CD4-positive, alpha-beta T cell (primary cell): ENCODE results near the gene WDR45. TPM values are rescaled to one million over a fixed set of nuclear protein-coding genes. Genes with fewer than 3 reads are reported as not detected.

Source experiments
- ATAC-seq: fragments of 200-7000 bp; cut with Tn5 transposase; one replicate; pipeline ENCODE4 v1.10.0; 2022; ENCODE audit warnings: mild to moderate bottlenecking; ENCODE audit not compliant: poor library complexity
- CTCF ChIA-PET: fragments of 350-600 bp; sonication (Branson Sonifier 250); formaldehyde crosslinking; loops from one replicate; lab custom pipeline; 2021; ENCODE audit warnings: antibody characterized with exemption, inconsistent platforms; lab: Charles Lee
- POLR2A ChIA-PET: fragments of 350-600 bp; sonication (Branson Sonifier 250); formaldehyde crosslinking; loops from one replicate; lab custom pipeline; 2021; ENCODE audit warnings: antibody characterized with exemption, inconsistent platforms; lab: Charles Lee
- DNase-seq, 14 experiments: peaks; one replicate each; pipeline ENCODE4 v3.0.0-alpha.2; 2013 to 2020; ENCODE audit warnings: mixed read lengths in 2 of 14
- H3K27ac ChIP-seq, 2 donors: one replicate each; pipeline versions ENCODE4 v1.5.1 to v1.7.0; 2013; ENCODE audit warnings: low read length in 2 of 2, low read depth in 1 of 2, mild to moderate bottlenecking in 1 of 2
- H3K27me3 ChIP-seq, 2 experiments: 1 replicate in 1 of 2; 2 replicates in 1 of 2; pipeline versions ENCODE4 v1.6.1 to v1.7.0; 2013; ENCODE audit warnings: low read length in 2 of 2, control low read depth in 1 of 2, mild to moderate bottlenecking in 1 of 2, moderate library complexity in 1 of 2; ENCODE audit not compliant: insufficient read depth in 2 of 2, control insufficient read depth in 1 of 2
- H3K36me3 ChIP-seq: one replicate; pipeline ENCODE4 v1.6.1; 2013; ENCODE audit warnings: low read length, control low read depth; ENCODE audit not compliant: insufficient read depth
- H3K4me1 ChIP-seq: one replicate; pipeline ENCODE4 v1.6.1; 2013; ENCODE audit warnings: low read length, control low read depth; ENCODE audit not compliant: insufficient read depth
- H3K4me3 ChIP-seq: one replicate; pipeline ENCODE4 v1.5.1; 2013; ENCODE audit warnings: mild to moderate bottlenecking, low read length, moderate library complexity
- H3K9me3 ChIP-seq, 2 experiments: 1 replicate in 1 of 2; 2 replicates in 1 of 2; pipeline versions ENCODE4 v1.6.1 to v1.7.0; 2013; ENCODE audit warnings: low read length in 2 of 2, mild to moderate bottlenecking in 2 of 2, control low read depth in 1 of 2, moderate library complexity in 1 of 2; ENCODE audit not compliant: control insufficient read depth in 1 of 2, insufficient read depth in 1 of 2
- H3K27ac Mint-ChIP-seq: one replicate; pipeline ENCODE4 v1.8.0; 2020; ENCODE audit warnings: mixed read lengths
- H3K27me3 Mint-ChIP-seq: one replicate; pipeline ENCODE4 v1.8.0; 2021; ENCODE audit warnings: mixed read lengths
- H3K36me3 Mint-ChIP-seq: one replicate; pipeline ENCODE4 v1.8.0; 2021; ENCODE audit warnings: low read depth, mixed read lengths
- H3K4me1 Mint-ChIP-seq: one replicate; pipeline ENCODE4 v1.8.0; 2021; ENCODE audit warnings: low read depth, mixed read lengths
- H3K4me3 Mint-ChIP-seq: one replicate; pipeline ENCODE4 v1.8.0; 2020; ENCODE audit warnings: mild to moderate bottlenecking, mixed read lengths
- H3K9me3 Mint-ChIP-seq: one replicate; pipeline ENCODE4 v1.8.0; 2020; ENCODE audit warnings: mixed read lengths
- intact Hi-C, 2 experiments: fragments of 100-400 bp; cut with DNase I in 1 of 2; cut with micrococcal nuclease in 1 of 2; formaldehyde crosslinking; loops; one replicate each; pipeline versions ENCODE4 v1.15.1 to v1.9.0; 2023 to 2025; cut with DNase I, micrococcal nuclease
- total RNA-seq, 174 experiments: library from RNA in 2 of 174; stranded (reverse) in 2 of 174; gene quantifications; one replicate each; pipeline ENCODE4 v1.2.3 and lab custom pipeline; 2021 to 2026
- TF ChIP-seq, protein P1 (sequence below): fragments of 200-600 bp; IDR thresholded peaks from one replicate; pipeline ENCODE4 v1.8.0; 2022; ENCODE audit warnings: antibody characterized with exemption, mild to moderate bottlenecking

WDR45 gene
- total RNA-seq, 2 experiments from 2014 or later, result 74.8 to 78.7 TPM

DNA sequence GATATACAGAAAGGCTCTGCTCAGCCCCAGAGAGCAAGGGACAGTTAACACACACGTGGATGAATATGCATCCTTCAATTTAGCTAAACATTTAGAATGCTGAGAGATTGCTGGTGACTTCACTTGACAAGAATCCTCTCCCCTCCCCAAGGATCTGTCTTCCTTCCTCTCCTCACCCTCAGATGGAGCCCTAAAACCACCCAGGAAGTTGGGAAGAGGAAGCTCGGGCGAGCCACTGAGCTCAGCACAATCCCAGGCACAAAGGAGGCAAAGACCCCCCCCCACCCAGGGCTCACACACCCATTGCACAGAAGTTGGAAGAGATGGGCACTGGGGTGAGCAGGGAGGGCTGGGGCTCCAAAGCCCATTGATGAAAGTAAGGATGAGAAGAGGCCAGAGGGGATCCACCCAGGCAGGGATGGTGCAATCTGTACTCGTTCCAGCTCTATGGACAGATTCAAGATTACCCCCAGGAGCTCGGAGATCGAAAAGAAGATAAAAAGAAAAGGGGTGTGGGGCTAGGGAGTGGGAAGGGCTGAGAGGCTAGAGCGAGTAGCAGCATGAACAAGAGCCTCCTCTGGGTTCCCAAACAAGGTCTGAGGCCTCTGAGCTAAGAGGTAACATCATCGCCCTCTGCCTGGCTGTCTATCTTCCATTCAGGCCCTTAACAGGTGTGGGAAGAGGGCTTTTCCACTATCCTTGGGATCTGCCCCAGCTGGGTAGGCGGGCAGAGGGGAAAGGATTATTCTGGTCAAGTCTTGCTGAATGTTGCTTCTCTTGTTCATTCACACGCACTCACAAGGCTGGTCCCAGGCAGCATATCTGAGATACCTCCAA is 37.7 kb downstream of the WDR45 start:
- H3K27ac ChIP-seq, result peak overlapping the region; percentile 84 to 88
- peak overlapping the region; percentile 66 for H3K4me3 ChIP-seq
- intact Hi-C loops, result loop anchor here (2.0 to 5.0 kb wide), 10 partner anchors 33 to 235 kb away; partner anchors contain the start of genes GRIPAP1 (in 1 of the 2), OTUD5 (in 1 of the 2), PQBP1 (in 1 of the 2) and PRAF2 (in 1 of the 2)
- H3K27me3 ChIP-seq, result no peaks in the 10 kb centered on the region
- peak overlapping the region; percentile 96 for H3K4me3 Mint-ChIP-seq
- H3K27ac Mint-ChIP-seq, result peak overlapping the region; percentile 94
- no peaks in the 10 kb centered on the region for H3K9me3 ChIP-seq
- DNase-seq, result peak in 3 of 14 experiments; percentile 14 to 28 (median 25)
- no peaks in the 10 kb centered on the region for H3K9me3 Mint-ChIP-seq
- ChIA-PET CTCF (no interaction called here), POLR2A (interaction anchor here (1.0 to 3.1 kb wide), 7 partner anchors 38 to 468 kb away, joined by 3 to 30 read pairs (median 10); partner anchors contain the start of genes GRIPAP1, OTUD5, RBM3 and TIMM17B)
- peaks cover 23% of the 10 kb centered on the region for H3K36me3 Mint-ChIP-seq
- peaks cover 39% of the 10 kb centered on the region for H3K4me1 Mint-ChIP-seq
- H3K36me3 ChIP-seq, result peaks cover 21% of the 10 kb centered on the region
- TF ChIP-seq, protein P1, sequence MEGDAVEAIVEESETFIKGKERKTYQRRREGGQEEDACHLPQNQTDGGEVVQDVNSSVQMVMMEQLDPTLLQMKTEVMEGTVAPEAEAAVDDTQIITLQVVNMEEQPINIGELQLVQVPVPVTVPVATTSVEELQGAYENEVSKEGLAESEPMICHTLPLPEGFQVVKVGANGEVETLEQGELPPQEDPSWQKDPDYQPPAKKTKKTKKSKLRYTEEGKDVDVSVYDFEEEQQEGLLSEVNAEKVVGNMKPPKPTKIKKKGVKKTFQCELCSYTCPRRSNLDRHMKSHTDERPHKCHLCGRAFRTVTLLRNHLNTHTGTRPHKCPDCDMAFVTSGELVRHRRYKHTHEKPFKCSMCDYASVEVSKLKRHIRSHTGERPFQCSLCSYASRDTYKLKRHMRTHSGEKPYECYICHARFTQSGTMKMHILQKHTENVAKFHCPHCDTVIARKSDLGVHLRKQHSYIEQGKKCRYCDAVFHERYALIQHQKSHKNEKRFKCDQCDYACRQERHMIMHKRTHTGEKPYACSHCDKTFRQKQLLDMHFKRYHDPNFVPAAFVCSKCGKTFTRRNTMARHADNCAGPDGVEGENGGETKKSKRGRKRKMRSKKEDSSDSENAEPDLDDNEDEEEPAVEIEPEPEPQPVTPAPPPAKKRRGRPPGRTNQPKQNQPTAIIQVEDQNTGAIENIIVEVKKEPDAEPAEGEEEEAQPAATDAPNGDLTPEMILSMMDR, result no peak
- H3K4me1 ChIP-seq, result peaks cover 42% of the 10 kb centered on the region
- ATAC-seq, result no peak
- H3K27me3 Mint-ChIP-seq, result no peaks in the 10 kb centered on the region

DNA sequence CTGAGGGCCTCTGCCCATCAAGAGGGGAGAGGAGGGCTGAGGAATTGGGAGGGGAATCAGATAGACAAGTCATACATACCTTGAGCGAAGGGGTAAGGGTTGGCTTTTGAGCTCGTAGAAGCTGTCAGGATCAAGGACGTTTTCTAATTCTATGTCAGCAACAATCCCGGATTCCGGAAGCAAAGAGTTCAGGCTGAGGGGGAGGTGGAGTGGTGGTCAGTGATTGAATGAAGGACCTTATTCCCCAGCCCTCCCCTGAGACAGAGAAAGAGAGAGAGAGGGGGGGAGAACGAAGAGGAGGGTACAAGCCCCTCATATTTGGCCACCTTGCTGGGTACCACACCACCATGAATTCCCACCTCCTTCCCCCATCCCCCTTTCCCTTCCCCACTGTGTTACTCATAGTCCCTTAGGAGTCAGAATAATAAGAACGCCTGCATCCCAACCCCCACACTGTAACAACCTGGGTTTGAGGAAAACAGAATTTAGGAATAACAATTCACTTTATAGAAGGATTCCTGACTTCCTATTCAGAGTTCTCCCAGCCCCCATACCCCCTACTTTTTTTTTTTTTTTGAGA is 39.2 kb downstream of the WDR45 start:
- ChIA-PET CTCF (interaction anchor here (1.1 kb wide), 1 partner anchor 252 kb away, joined by 3 read pairs; no protein-coding TSS in a partner anchor), POLR2A (interaction anchor here (0.7 to 2.3 kb wide), 2 partner anchors 33 to 82 kb away, joined by 3 to 12 read pairs; partner anchors contain the start of genes OTUD5 and PRAF2)
- H3K9me3 ChIP-seq, result no peaks in the 10 kb centered on the region
- DNase-seq (no peak), ATAC-seq (no peak)
- peaks cover 39% of the 10 kb centered on the region for H3K4me1 Mint-ChIP-seq
- H3K27me3 Mint-ChIP-seq, result no peaks in the 10 kb centered on the region
- TF ChIP-seq, protein P1, result no peak
- H3K4me3 ChIP-seq, result no peak overlapping the region
- H3K4me3 Mint-ChIP-seq, result peak overlapping the region; percentile 66
- H3K36me3 ChIP-seq, result peaks cover 22% of the 10 kb centered on the region
- no peaks in the 10 kb centered on the region for H3K27me3 ChIP-seq
- H3K9me3 Mint-ChIP-seq, result no peaks in the 10 kb centered on the region
- H3K4me1 ChIP-seq, result peaks cover 42% of the 10 kb centered on the region
- H3K27ac ChIP-seq, result no peak overlapping the region
- peaks cover 23% of the 10 kb centered on the region for H3K36me3 Mint-ChIP-seq
- intact Hi-C loops, result loop anchor here (2.0 to 5.0 kb wide), 6 partner anchors 37 to 233 kb away; partner anchors contain the start of genes OTUD5 (in 1 of the 2), PQBP1 (in 1 of the 2), TIMM17B (in 1 of the 2) and WDR45 (in 1 of the 2)
- peak overlapping the region; percentile 80 for H3K27ac Mint-ChIP-seq
